ENCODE data around the gene ARHGAP28. TPM values are rescaled to one million over a fixed set of nuclear protein-coding genes. Genes with fewer than 3 reads are reported as not detected.

Gene ARHGAP28
- total RNA-seq, 2 donors from 2014 or later, result 20.3 to 22.6 TPM

GRCh38 chr18:6920099-6920955 lies 190.8 kb downstream of the ARHGAP28 start:
- WGBS, result 78% methylated on average over 37 of the region's 37 CpGs

GRCh38 chr18:6921571-6921970 lies 192.1 kb downstream of the ARHGAP28 start:
- TF ChIP-seq POLR2A (IDR thresholded peaks at IDR 0.05), result no peak
- TF ChIP-seq, protein P1, sequence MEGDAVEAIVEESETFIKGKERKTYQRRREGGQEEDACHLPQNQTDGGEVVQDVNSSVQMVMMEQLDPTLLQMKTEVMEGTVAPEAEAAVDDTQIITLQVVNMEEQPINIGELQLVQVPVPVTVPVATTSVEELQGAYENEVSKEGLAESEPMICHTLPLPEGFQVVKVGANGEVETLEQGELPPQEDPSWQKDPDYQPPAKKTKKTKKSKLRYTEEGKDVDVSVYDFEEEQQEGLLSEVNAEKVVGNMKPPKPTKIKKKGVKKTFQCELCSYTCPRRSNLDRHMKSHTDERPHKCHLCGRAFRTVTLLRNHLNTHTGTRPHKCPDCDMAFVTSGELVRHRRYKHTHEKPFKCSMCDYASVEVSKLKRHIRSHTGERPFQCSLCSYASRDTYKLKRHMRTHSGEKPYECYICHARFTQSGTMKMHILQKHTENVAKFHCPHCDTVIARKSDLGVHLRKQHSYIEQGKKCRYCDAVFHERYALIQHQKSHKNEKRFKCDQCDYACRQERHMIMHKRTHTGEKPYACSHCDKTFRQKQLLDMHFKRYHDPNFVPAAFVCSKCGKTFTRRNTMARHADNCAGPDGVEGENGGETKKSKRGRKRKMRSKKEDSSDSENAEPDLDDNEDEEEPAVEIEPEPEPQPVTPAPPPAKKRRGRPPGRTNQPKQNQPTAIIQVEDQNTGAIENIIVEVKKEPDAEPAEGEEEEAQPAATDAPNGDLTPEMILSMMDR (IDR thresholded peaks at IDR 0.05), result no peak
- no peak for TF ChIP-seq POLR2AphosphoS5 (IDR thresholded peaks at IDR 0.05)
- Histone ChIP-seq H3K9me3 (no peaks in the 10 kb centered on the region), H3K27ac (no peak overlapping the region), H3K36me3 (no peaks in the 10 kb centered on the region), H3K4me3 (no peak overlapping the region), H3K27me3 (replicated peaks; ENCODE audit: insufficient read depth) (no peaks in the 10 kb centered on the region), H3K4me1 (replicated peaks) (no peaks in the 10 kb centered on the region)
- DNase-seq (ENCODE audit: low spot score), result no peak
- intact Hi-C loops (cut with DNase I), result loop anchor here (5.0 kb wide), 2 partner anchors 81 to 256 kb away; no protein-coding TSS in a partner anchor

More at GRCh38 chr18:6920099-6920955, 190.8 kb downstream of the ARHGAP28 start:
- TF ChIP-seq, protein P1 (IDR thresholded peaks at IDR 0.05), result peak; percentile 34 to 79 (median 70)
- TF ChIP-seq POLR2A (IDR thresholded peaks at IDR 0.05) (no peak), POLR2AphosphoS5 (IDR thresholded peaks at IDR 0.05) (no peak)
- H3K4me3 ChIP-seq, result no peak overlapping the region
- DNase-seq (ENCODE audit: low spot score), result peak; percentile 73
- no peaks in the 10 kb centered on the region for H3K4me1 ChIP-seq (replicated peaks)
- H3K27ac ChIP-seq, result no peak overlapping the region
- H3K9me3 ChIP-seq, result no peaks in the 10 kb centered on the region
- H3K27me3 ChIP-seq (replicated peaks; ENCODE audit: insufficient read depth), result no peaks in the 10 kb centered on the region
- no peaks in the 10 kb centered on the region for H3K36me3 ChIP-seq
- intact Hi-C loops (cut with DNase I), result loop anchor here (5.0 kb wide), 2 partner anchors 82 to 257 kb away; no protein-coding TSS in a partner anchor

DNA sequence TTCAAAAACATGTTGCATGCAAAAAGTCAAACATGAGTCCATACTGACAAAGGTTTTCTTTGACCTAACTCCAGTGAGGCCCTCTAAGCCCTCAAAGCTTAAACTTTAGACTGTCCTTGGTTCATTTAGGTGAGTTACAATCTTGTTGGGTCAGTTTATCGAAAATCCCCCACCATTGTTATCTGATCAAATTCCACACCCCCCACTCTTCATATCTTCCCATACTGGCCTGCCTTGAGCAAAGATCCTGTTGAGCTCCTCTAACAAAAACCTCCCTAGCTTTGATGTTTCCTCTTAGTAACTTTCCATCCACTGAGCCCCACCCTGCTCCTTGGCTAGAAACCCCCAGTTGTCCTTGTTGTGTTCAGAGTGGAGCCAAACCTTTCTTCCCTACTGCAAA lies 193.7 kb downstream of the ARHGAP28 start:
- no peak for DNase-seq (ENCODE audit: low spot score)
- Histone ChIP-seq H3K4me1 (replicated peaks) (no peaks in the 10 kb centered on the region), H3K9me3 (no peaks in the 10 kb centered on the region), H3K36me3 (no peaks in the 10 kb centered on the region), H3K27me3 (replicated peaks; ENCODE audit: insufficient read depth) (no peaks in the 10 kb centered on the region), H3K4me3 (no peak overlapping the region), H3K27ac (no peak overlapping the region)
- no peak for TF ChIP-seq POLR2AphosphoS5 (IDR thresholded peaks at IDR 0.05)
- TF ChIP-seq, protein P1 (IDR thresholded peaks at IDR 0.05), result no peak
- TF ChIP-seq POLR2A (IDR thresholded peaks at IDR 0.05), result no peak
- 75% methylated on average over 1 of the region's 1 CpG for WGBS
- intact Hi-C loops (cut with DNase I), result loop anchor here (5.0 kb wide), 2 partner anchors 79 to 254 kb away; no protein-coding TSS in a partner anchor

DNA sequence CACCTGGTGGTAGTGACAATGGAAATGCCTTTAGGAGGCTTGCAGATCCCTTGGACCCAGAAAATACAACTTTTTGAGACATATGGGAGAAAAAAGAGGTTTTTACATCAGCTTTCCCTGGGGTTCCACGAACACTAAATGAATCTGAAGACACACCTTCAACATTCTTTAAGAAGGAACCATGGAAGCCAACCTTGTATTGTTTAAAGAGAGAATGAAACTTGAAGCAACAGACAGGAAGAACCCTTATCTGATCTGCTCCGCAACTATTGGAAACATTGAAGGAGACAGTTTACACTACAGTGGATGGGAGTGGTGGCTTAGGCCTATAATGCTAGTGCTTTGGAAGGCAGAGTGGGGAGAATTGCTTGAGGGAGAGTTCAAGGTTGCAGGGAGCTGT lies 197.6 kb downstream of the ARHGAP28 start:
- Histone ChIP-seq H3K27me3 (replicated peaks; ENCODE audit: insufficient read depth) (no peaks in the 10 kb centered on the region), H3K27ac (peak overlapping the region in 1 of 2 donors; percentile 60), H3K36me3 (no peaks in the 10 kb centered on the region), H3K4me1 (replicated peaks) (no peaks in the 10 kb centered on the region), H3K9me3 (no peaks in the 10 kb centered on the region), H3K4me3 (peak overlapping the region in 1 of 2 donors; percentile 25)
- whole genome bisulfite sequencing, result 35% methylated on average over 2 of the region's 2 CpGs
- no peak for DNase-seq (ENCODE audit: low spot score)
- intact Hi-C loops (cut with DNase I), result no loop called here
- TF ChIP-seq, protein P1 (IDR thresholded peaks at IDR 0.05), result no peak
- peak; percentile 3 for TF ChIP-seq POLR2AphosphoS5 (IDR thresholded peaks at IDR 0.05)
- no peak for TF ChIP-seq POLR2A (IDR thresholded peaks at IDR 0.05)

Data from prostate gland (tissue), 2 donors.